Upper lobe of right lung (tissue), 1 donor: ENCODE data around the gene CCIN. TPM values are rescaled to one million over a fixed set of nuclear protein-coding genes. Genes with fewer than 3 reads are reported as not detected.
"Not testable (repeated sequence)": the region's sequence is repeated elsewhere in the genome, so short reads cannot be mapped to it uniquely, and the experiment has no call there.

Experiments
- ATAC-seq: fragments of 200-7000 bp; cut with Tn5 transposase; one replicate; pipeline ENCODE4 v1.9.1; 2020; ENCODE audit warnings: mild to moderate bottlenecking, moderate library complexity
- DNase-seq: peaks from one replicate; pipeline ENCODE4 v3.0.0-alpha.2; 2020
- H3K27ac ChIP-seq: fragments of 200-600 bp; one replicate; pipeline ENCODE4 v1.8.0; 2022
- H3K27me3 ChIP-seq: fragments of 200-600 bp; one replicate; pipeline ENCODE4 v1.8.0; 2022; ENCODE audit warnings: mild to moderate bottlenecking
- H3K36me3 ChIP-seq: fragments of 200-600 bp; one replicate; pipeline ENCODE4 v1.8.0; 2022
- H3K4me1 ChIP-seq: fragments of 200-600 bp; one replicate; pipeline ENCODE4 v1.8.0; 2022
- H3K4me3 ChIP-seq: fragments of 200-600 bp; one replicate; pipeline ENCODE4 v1.8.0; 2022; ENCODE audit warnings: mild to moderate bottlenecking
- H3K9me3 ChIP-seq: fragments of 200-600 bp; one replicate; pipeline ENCODE4 v1.8.0; 2022
- CTCF ChIP-seq: fragments of 200-600 bp; IDR thresholded peaks from one replicate; pipeline ENCODE4 v1.8.0; 2022; ENCODE audit warnings: antibody characterized with exemption
- intact Hi-C: fragments of 100-400 bp; cut with DNase I; formaldehyde crosslinking; loops from one replicate; pipeline ENCODE4 v1.11.0; 2022
- total RNA-seq: library from RNA; stranded (reverse); fragmentation: NEBNext Ultra II Directional; extraction: Animal tissue kit (Norgen Biotek cat#: 25700); gene quantifications from one replicate; pipeline ENCODE4 v1.2.1, GENCODE V29; 2021
- donor health status: DM: no; HTN: yes; CAD: no; lungs with severe emphysema.

The CCIN gene
- total RNA-seq, 1 donor from 2014 or later: not detected

DNA sequence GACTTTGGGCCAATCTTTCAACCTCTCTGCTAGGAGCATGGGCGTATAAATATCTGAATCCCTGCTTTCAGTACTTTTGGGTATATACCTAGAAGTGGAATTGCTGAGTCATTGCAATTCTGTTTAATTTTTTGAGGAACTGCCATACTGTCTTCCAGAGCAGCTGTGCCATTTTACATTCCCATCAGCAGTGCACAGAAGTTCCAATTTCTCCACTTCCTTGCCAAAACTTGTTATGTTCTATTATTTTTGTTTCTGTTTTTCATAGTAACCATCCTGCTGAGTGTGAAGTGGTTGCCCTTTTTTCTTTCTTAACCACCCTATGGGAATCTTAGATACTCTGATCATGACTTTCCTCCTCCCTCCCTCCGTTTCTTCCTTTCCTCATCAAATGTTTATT is 11.1 kb upstream of the CCIN start:
- intact Hi-C loops: no loop called here
- DNase-seq (no peak), ATAC-seq (no peak)
- Histone ChIP-seq H3K4me3 (no peak overlapping the region), H3K9me3 (no peaks in the 10 kb centered on the region), H3K27me3 (no peaks in the 10 kb centered on the region), H3K36me3 (no peaks in the 10 kb centered on the region), H3K27ac (peak overlapping the region; percentile 63), H3K4me1 (peaks cover 18% of the 10 kb centered on the region)
- TF ChIP-seq CTCF: no peak

GRCh38 chr9:36158917-36159316 is 10.3 kb upstream of the CCIN start:
- H3K27me3 ChIP-seq: no peaks in the 10 kb centered on the region
- TF ChIP-seq CTCF: no peak
- no peaks in the 10 kb centered on the region for H3K36me3 ChIP-seq
- no peak overlapping the region for H3K4me3 ChIP-seq
- H3K4me1 ChIP-seq: peaks cover 26% of the 10 kb centered on the region
- ATAC-seq (no peak), DNase-seq (no peak)
- H3K9me3 ChIP-seq: no peaks in the 10 kb centered on the region
- intact Hi-C loops: no loop called here
- peak overlapping the region; percentile 63 for H3K27ac ChIP-seq

DNA sequence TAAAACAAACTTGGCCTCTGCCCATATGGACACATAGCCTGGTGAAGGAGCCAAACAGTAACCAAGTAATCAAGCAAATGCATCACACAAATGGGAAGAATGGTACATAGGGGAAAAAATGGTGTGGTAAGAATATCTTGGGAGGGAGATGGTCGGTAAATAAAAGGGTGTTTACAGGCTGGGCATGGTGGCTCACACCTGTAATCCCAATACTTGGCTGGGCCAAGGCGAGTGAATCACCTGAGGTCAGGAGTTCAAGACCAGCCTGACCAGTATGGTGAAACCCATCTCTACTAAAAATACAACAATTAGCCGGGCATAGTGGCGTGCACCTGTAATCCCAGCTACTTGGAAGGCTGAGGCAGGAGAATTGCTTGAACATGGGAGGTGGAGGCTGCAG is 9.7 kb upstream of the CCIN start:
- H3K9me3 ChIP-seq, intact Hi-C loops: not testable (repeated sequence)

GRCh38 chr9:36160126-36160525 is 9.1 kb upstream of the CCIN start:
- H3K9me3 ChIP-seq, H3K27ac ChIP-seq, H3K36me3 ChIP-seq, H3K27me3 ChIP-seq, H3K4me3 ChIP-seq, DNase-seq, ATAC-seq, intact Hi-C loops: not testable (repeated sequence)
- peaks cover 21% of the 10 kb centered on the region for H3K4me1 ChIP-seq

More for the DNA sequence above, 9.7 kb upstream of the CCIN start:
- Histone ChIP-seq H3K4me1 (peaks cover 25% of the 10 kb centered on the region), H3K27ac (peak overlapping the region; percentile 63)
- not testable (repeated sequence) for H3K27me3 ChIP-seq, ATAC-seq, H3K4me3 ChIP-seq, DNase-seq, H3K36me3 ChIP-seq

GRCh38 chr9:36161187-36161586 is 8.0 kb upstream of the CCIN start:
- no peaks in the 10 kb centered on the region for H3K36me3 ChIP-seq
- H3K27me3 ChIP-seq: no peaks in the 10 kb centered on the region
- no peak for DNase-seq
- no peak overlapping the region for H3K4me3 ChIP-seq
- intact Hi-C loops: no loop called here
- no peak for TF ChIP-seq CTCF
- no peaks in the 10 kb centered on the region for H3K9me3 ChIP-seq
- peaks cover 27% of the 10 kb centered on the region for H3K4me1 ChIP-seq
- H3K27ac ChIP-seq: no peak overlapping the region
- no peak for ATAC-seq

DNA sequence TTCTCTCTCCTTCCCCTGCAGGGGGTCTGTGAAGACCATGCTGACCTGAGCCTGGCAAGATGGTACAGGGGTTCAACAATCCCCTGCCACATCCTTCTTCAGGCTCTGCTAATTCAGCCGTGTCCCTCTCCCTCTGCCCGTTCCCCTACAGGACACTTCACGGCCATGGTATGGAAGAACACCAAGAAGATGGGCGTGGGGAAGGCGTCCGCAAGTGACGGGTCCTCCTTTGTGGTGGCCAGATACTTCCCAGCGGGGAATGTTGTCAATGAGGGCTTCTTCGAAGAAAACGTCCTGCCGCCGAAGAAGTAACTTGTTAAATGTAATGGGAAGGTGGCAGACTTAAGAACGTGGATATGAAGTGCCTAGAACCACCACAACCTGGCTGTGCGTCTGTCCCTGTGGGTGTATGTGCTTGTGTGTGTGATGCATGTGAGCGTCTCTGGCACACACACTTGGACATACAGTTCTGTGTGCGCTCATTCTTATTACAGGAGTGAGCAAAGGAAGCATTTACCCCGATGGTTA is 6.9 kb upstream of the CCIN start:
- ATAC-seq (no peak), DNase-seq (no peak)
- H3K36me3 ChIP-seq: no peaks in the 10 kb centered on the region
- H3K4me3 ChIP-seq: no peak overlapping the region
- intact Hi-C loops: no loop called here
- no peaks in the 10 kb centered on the region for H3K9me3 ChIP-seq
- TF ChIP-seq CTCF: no peak
- peaks cover 32% of the 10 kb centered on the region for H3K4me1 ChIP-seq
- no peak overlapping the region for H3K27ac ChIP-seq
- H3K27me3 ChIP-seq: no peaks in the 10 kb centered on the region
